Measurements from ENCODE around the gene TOP3B. TPM values are rescaled to one million over a fixed set of nuclear protein-coding genes. Genes with fewer than 3 reads are reported as not detected.

TOP3B gene
- total and polyA plus RNA-seq, 5 donors from 2014 or later = 13.1 to 56.7 (median 15.3) TPM

DNA sequence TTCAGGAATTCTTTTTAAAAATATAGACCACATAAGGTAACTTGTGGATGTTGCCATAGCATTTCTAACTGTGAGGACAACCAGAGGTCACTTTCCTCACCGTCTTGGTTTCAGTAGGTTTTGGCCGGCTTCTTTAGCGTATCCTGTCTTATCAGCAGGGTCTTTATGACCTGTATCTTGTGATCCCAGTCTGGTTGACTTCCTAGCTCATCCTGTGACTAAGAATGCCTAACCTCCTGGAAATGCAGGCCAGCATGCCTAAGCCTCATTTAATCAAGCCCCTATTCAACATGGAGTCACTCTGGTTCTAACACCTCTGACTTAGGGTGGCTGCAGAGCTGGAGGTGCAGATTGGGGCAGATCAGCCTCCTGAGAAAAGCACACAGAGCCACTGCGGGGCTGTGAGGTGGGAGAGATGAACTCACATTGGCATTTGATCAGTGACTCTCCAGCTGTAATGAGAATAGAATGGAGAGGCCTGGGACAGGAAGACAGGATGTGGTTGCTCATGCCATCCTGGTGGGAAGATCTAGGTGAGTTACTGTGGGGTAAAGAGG lies 41.1 kb upstream of the TOP3B start:
- no peak for DNase-seq
- Histone ChIP-seq H3K4me1 (ENCODE audit: control insufficient read depth, insufficient read depth, low read length, poor library complexity, severe bottlenecking) (no peaks in the 10 kb centered on the region), H3K27ac (ENCODE audit: insufficient read depth, low read length, poor library complexity, severe bottlenecking) (no peak overlapping the region), H3K36me3 (ENCODE audit: control insufficient read depth, insufficient read depth, low read length) (no peaks in the 10 kb centered on the region), H3K4me3 (ENCODE audit: low read depth, low read length) (no peak overlapping the region), H3K9me3 (ENCODE audit: control insufficient read depth in 2 of 2, low read length in 2 of 2) (no peaks in the 10 kb centered on the region), H3K27me3 (ENCODE audit: control insufficient read depth, insufficient read depth, low read length) (no peaks in the 10 kb centered on the region)
- Mint-ChIP-seq H3K9me3 (peaks cover 0 to 2% (median 0%) of the 10 kb centered on the region in 7 donors), H3K36me3 (no peaks in the 10 kb centered on the region), H3K4me3 (no peak overlapping the region), H3K4me1 (no peaks in the 10 kb centered on the region), H3K27me3 (peaks cover 10% of the 10 kb centered on the region), H3K27ac (no peak overlapping the region)
- no peak for ATAC-seq (ENCODE audit: low read depth in 2 of 2)

DNA sequence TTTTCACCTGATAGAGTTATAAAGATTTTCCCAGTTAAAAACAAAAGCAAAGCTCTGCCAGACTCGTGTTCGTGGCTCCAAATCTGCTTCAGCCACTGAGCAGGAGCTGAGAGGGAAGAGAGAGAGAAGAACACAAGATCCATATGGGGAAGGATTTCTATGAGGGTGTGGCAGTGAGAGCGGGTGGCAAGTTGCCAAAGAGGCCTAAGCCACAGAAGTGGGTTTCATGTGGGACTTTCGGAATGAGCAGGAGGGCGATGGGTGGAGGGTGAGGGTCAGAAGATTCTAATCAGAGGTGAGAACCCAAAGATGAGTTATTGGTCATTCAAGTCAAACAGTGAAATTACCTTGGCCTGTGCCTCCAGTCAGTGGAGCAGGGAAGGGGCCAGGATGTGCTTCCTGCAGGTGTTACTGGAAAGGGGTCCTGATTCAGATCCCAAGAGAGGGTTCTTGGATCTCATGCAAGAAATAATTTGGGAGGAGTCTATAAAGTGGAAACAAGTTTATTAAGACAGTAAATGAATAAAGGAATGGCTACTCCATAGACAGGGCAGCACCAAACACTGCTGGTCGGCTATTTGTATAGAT lies 40.5 kb upstream of the TOP3B start:
- no peaks in the 10 kb centered on the region for H3K36me3 Mint-ChIP-seq

GRCh38 chr22:22022255-22022840 lies 39.8 kb upstream of the TOP3B start:
- H3K9me3 ChIP-seq (ENCODE audit: control insufficient read depth in 2 of 2, low read length in 2 of 2) = no peaks in the 10 kb centered on the region
- H3K9me3 Mint-ChIP-seq = peaks cover 0 to 3% (median 0%) of the 10 kb centered on the region in 7 donors
- no peaks in the 10 kb centered on the region for H3K36me3 ChIP-seq (ENCODE audit: control insufficient read depth, insufficient read depth, low read length)
- no peak overlapping the region for H3K4me3 Mint-ChIP-seq
- no peaks in the 10 kb centered on the region for H3K4me1 ChIP-seq (ENCODE audit: control insufficient read depth, insufficient read depth, low read length, poor library complexity, severe bottlenecking)
- H3K27me3 ChIP-seq (ENCODE audit: control insufficient read depth, insufficient read depth, low read length) = no peaks in the 10 kb centered on the region
- no peak overlapping the region for H3K27ac Mint-ChIP-seq
- no peak for ATAC-seq (ENCODE audit: low read depth in 2 of 2)
- H3K36me3 Mint-ChIP-seq = no peaks in the 10 kb centered on the region
- DNase-seq = no peak
- H3K4me1 Mint-ChIP-seq = no peaks in the 10 kb centered on the region
- H3K27me3 Mint-ChIP-seq = peaks cover 10% of the 10 kb centered on the region
- H3K27ac ChIP-seq (ENCODE audit: insufficient read depth, low read length, poor library complexity, severe bottlenecking) = no peak overlapping the region
- no peak overlapping the region for H3K4me3 ChIP-seq (ENCODE audit: low read depth, low read length)

More for the DNA sequence above, 40.5 kb upstream of the TOP3B start:
- no peak overlapping the region for H3K4me3 Mint-ChIP-seq
- Histone ChIP-seq H3K4me3 (ENCODE audit: low read depth, low read length) (no peak overlapping the region), H3K9me3 (ENCODE audit: control insufficient read depth in 2 of 2, low read length in 2 of 2) (no peaks in the 10 kb centered on the region), H3K36me3 (ENCODE audit: control insufficient read depth, insufficient read depth, low read length) (no peaks in the 10 kb centered on the region), H3K27ac (ENCODE audit: insufficient read depth, low read length, poor library complexity, severe bottlenecking) (no peak overlapping the region), H3K4me1 (ENCODE audit: control insufficient read depth, insufficient read depth, low read length, poor library complexity, severe bottlenecking) (no peaks in the 10 kb centered on the region), H3K27me3 (ENCODE audit: control insufficient read depth, insufficient read depth, low read length) (no peaks in the 10 kb centered on the region)
- no peak for ATAC-seq (ENCODE audit: low read depth in 2 of 2)
- H3K9me3 Mint-ChIP-seq = peaks cover 0 to 3% (median 0%) of the 10 kb centered on the region in 7 donors
- no peaks in the 10 kb centered on the region for H3K4me1 Mint-ChIP-seq
- no peak for DNase-seq
- H3K27me3 Mint-ChIP-seq = peaks cover 10% of the 10 kb centered on the region
- no peak overlapping the region for H3K27ac Mint-ChIP-seq

GRCh38 chr22:22021162-22021750 lies 38.7 kb upstream of the TOP3B start:
- H3K4me3 ChIP-seq (ENCODE audit: low read depth, low read length) = no peak overlapping the region
- H3K27ac ChIP-seq (ENCODE audit: insufficient read depth, low read length, poor library complexity, severe bottlenecking) = no peak overlapping the region
- ATAC-seq (ENCODE audit: low read depth in 2 of 2) = no peak
- Mint-ChIP-seq H3K9me3 (peaks cover 0 to 3% (median 0%) of the 10 kb centered on the region in 7 donors), H3K4me1 (no peaks in the 10 kb centered on the region), H3K36me3 (no peaks in the 10 kb centered on the region), H3K27ac (peak overlapping the region in 1 of 3 donors; percentile 27), H3K4me3 (no peak overlapping the region), H3K27me3 (peaks cover 15% of the 10 kb centered on the region)
- no peak for DNase-seq
- H3K9me3 ChIP-seq (ENCODE audit: control insufficient read depth in 2 of 2, low read length in 2 of 2) = no peaks in the 10 kb centered on the region
- H3K36me3 ChIP-seq (ENCODE audit: control insufficient read depth, insufficient read depth, low read length) = no peaks in the 10 kb centered on the region
- H3K4me1 ChIP-seq (ENCODE audit: control insufficient read depth, insufficient read depth, low read length, poor library complexity, severe bottlenecking) = no peaks in the 10 kb centered on the region
- H3K27me3 ChIP-seq (ENCODE audit: control insufficient read depth, insufficient read depth, low read length) = no peaks in the 10 kb centered on the region

DNA sequence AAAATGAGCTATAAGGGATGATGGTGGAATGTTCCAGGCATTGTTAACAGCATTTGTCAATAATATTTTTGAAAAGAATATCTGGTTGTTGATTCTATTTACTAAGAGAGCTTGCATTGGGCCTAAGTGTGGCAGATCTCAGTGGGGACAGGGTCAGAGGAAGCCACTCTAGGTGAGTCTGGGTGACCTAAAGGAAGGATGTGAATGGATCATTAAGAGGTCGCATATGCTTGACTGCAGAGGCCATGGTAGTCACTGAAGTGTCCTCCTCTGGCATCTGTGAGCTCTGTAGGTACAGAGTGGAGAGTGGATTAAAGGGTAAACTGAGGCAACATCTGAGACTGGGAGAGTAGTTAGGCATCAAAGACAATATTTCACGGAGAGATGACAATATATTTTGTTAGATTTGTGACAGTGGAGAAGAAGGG lies 37.9 kb upstream of the TOP3B start:
- H3K27ac Mint-ChIP-seq = no peak overlapping the region
- H3K27ac ChIP-seq (ENCODE audit: insufficient read depth, low read length, poor library complexity, severe bottlenecking) = no peak overlapping the region
- ATAC-seq (ENCODE audit: low read depth in 2 of 2) (no peak), DNase-seq (no peak)
- H3K4me3 Mint-ChIP-seq = no peak overlapping the region
- no peaks in the 10 kb centered on the region for H3K36me3 Mint-ChIP-seq
- H3K4me3 ChIP-seq (ENCODE audit: low read depth, low read length) = no peak overlapping the region
- H3K36me3 ChIP-seq (ENCODE audit: control insufficient read depth, insufficient read depth, low read length) = no peaks in the 10 kb centered on the region
- H3K27me3 ChIP-seq (ENCODE audit: control insufficient read depth, insufficient read depth, low read length) = no peaks in the 10 kb centered on the region
- H3K9me3 Mint-ChIP-seq = peaks cover 0 to 3% (median 0%) of the 10 kb centered on the region in 7 donors
- no peaks in the 10 kb centered on the region for H3K4me1 Mint-ChIP-seq
- H3K4me1 ChIP-seq (ENCODE audit: control insufficient read depth, insufficient read depth, low read length, poor library complexity, severe bottlenecking) = no peaks in the 10 kb centered on the region
- H3K9me3 ChIP-seq (ENCODE audit: control insufficient read depth in 2 of 2, low read length in 2 of 2) = no peaks in the 10 kb centered on the region
- H3K27me3 Mint-ChIP-seq = peaks cover 15% of the 10 kb centered on the region

DNA sequence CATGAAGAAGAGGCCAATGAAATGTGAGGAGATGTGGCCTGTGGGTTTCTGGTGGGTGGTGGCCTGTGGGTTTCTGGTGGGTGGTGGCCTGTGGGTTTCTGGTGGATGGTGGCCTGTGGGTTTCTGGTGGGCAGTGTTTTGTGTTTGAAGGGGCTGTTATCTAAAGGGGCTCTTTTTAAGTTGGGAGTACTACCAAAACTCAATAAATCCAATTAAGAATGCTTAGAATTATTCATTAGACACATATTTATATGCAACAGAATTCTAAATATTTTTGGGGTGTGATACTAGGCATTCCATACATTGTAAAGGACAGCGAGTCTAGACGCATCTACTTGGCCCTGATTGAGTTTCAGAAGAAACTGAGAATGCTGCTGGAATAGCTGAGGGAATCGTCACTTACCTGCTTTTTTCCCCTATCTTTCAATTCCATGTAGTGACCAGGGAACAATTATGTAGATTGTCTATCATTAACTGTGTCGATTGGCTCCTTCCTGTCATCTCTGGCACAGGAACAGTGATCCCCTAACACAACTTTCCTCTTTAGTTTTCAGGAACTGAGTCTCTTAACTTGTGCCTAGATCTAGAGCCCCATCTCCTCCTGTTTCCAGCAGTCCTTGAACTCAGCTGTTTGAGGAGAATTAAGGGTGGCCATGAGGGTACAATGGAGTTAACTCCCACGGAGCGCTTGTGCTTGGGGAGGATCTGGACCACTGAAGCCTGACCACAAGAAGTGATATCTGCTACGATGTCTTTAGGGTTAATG lies 37.3 kb upstream of the TOP3B start:
- no peaks in the 10 kb centered on the region for H3K9me3 ChIP-seq (ENCODE audit: control insufficient read depth in 2 of 2, low read length in 2 of 2)
- Mint-ChIP-seq H3K4me1 (no peaks in the 10 kb centered on the region), H3K4me3 (no peak overlapping the region), H3K27me3 (peaks cover 15% of the 10 kb centered on the region), H3K36me3 (no peaks in the 10 kb centered on the region), H3K27ac (no peak overlapping the region), H3K9me3 (peaks cover 0 to 3% (median 0%) of the 10 kb centered on the region in 7 donors)
- ATAC-seq (ENCODE audit: low read depth in 2 of 2) = no peak
- H3K27ac ChIP-seq (ENCODE audit: insufficient read depth, low read length, poor library complexity, severe bottlenecking) = no peak overlapping the region
- H3K4me3 ChIP-seq (ENCODE audit: low read depth, low read length) = no peak overlapping the region
- no peak for DNase-seq
- H3K36me3 ChIP-seq (ENCODE audit: control insufficient read depth, insufficient read depth, low read length) = no peaks in the 10 kb centered on the region
- H3K27me3 ChIP-seq (ENCODE audit: control insufficient read depth, insufficient read depth, low read length) = no peaks in the 10 kb centered on the region
- no peaks in the 10 kb centered on the region for H3K4me1 ChIP-seq (ENCODE audit: control insufficient read depth, insufficient read depth, low read length, poor library complexity, severe bottlenecking)

DNA sequence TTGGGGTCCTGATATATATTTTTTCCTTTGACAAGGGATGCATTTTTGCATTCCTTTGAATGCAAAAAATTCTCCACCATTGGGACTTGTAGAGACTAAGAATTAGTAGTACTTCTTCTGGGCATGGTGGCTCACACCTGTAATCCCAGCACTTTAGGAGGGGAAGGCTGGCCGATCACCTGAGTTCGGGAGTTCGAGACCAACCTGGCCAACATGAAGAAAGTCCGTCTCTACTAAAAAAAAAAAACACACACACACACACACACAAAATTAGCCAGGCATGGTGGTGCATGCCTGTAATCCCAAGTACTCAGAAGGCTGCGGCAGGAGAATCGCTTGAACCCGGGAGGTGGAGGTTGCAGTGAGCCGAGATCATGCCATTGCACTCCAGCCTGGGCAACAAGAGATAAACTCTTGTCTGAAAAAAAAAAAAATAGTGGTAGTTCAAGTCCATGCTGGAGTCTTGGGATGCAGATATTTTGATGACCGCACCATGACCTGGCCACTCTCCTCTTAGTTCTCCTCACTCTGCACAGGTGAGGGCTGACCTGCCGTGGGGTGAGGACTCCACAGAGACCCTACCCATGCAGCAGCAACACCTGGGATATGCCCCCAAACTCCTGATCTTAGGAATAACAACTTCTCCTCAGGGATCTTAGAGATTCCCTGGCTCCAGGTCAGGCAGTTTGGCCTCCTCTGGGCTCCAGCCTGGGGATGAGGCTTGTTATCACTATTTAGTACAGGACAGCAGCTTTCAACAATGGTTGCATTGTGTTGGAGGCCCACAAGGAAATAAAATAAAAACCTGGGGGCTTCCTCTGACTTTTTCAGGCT lies 36.5 kb upstream of the TOP3B start:
- no peaks in the 10 kb centered on the region for H3K9me3 ChIP-seq (ENCODE audit: control insufficient read depth in 2 of 2, low read length in 2 of 2)
- H3K4me3 ChIP-seq (ENCODE audit: low read depth, low read length) = no peak overlapping the region
- DNase-seq (no peak), ATAC-seq (ENCODE audit: low read depth in 2 of 2) (no peak)
- no peaks in the 10 kb centered on the region for H3K27me3 ChIP-seq (ENCODE audit: control insufficient read depth, insufficient read depth, low read length)
- peaks cover 0 to 3% (median 0%) of the 10 kb centered on the region in 7 donors for H3K9me3 Mint-ChIP-seq
- H3K27ac Mint-ChIP-seq = no peak overlapping the region
- no peaks in the 10 kb centered on the region for H3K4me1 ChIP-seq (ENCODE audit: control insufficient read depth, insufficient read depth, low read length, poor library complexity, severe bottlenecking)
- H3K36me3 Mint-ChIP-seq = no peaks in the 10 kb centered on the region
- peaks cover 15% of the 10 kb centered on the region for H3K27me3 Mint-ChIP-seq
- H3K4me3 Mint-ChIP-seq = no peak overlapping the region
- H3K4me1 Mint-ChIP-seq = no peaks in the 10 kb centered on the region
- H3K27ac ChIP-seq (ENCODE audit: insufficient read depth, low read length, poor library complexity, severe bottlenecking) = no peak overlapping the region
- H3K36me3 ChIP-seq (ENCODE audit: control insufficient read depth, insufficient read depth, low read length) = no peaks in the 10 kb centered on the region
